Measurements from ENCODE around the gene BRD3OS. TPM values are rescaled to one million over a fixed set of nuclear protein-coding genes. Genes with fewer than 3 reads are reported as not detected.

Gene BRD3OS
- total and polyA plus RNA-seq, 2 of the 13 experiments (the other 11 are each of a cell fraction or from before 2014, with no cell fraction given) = 4.9 to 5.7 TPM

DNA sequence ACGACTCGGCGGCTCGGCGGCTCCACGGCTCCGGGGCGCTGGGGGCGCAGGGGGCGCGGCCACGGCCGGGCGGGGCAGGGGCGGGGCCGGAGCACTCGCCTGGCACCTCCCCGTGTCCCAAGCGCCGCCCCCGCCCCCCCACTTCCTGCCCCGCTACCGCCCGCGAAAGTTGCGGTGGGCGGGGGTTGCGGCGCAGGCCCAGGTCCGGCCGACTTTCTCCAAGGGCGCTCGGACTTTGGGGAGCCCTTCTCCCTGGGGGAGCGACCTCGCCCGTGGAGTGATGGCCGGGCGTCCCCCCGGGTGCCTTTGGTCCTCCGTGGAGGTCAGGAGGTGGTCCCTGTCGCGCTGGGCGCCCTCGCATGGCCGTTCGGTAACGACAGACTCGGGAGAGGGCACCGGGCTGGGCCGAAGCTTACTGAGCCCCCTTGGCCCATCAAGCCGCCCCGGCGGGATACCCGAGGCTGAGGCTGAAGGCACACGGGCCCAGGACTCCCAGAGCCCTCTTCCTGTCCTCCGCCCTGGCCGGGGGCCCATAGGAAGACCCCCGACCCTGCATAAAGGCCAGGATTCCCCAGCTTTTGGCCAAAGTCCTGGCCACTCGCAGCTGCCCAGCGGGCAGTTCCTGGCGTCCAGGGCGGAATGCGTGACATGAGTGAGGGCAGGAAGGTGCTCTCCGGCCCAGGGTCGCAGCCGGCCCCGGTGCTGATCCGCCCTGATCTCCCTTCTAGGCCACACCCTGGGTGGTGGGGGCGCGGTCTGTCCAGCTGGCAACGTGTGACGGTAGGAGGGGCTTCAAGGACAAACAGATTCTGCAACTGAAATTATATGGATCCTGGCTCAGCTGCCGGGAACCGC, 32.3 kb upstream of the BRD3OS start (continued):
- TF ChIP-seq, protein P1, sequence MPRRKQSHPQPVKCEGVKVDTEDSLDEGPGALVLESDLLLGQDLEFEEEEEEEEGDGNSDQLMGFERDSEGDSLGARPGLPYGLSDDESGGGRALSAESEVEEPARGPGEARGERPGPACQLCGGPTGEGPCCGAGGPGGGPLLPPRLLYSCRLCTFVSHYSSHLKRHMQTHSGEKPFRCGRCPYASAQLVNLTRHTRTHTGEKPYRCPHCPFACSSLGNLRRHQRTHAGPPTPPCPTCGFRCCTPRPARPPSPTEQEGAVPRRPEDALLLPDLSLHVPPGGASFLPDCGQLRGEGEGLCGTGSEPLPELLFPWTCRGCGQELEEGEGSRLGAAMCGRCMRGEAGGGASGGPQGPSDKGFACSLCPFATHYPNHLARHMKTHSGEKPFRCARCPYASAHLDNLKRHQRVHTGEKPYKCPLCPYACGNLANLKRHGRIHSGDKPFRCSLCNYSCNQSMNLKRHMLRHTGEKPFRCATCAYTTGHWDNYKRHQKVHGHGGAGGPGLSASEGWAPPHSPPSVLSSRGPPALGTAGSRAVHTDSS (CRISPR knock-in tag; conservative IDR thresholded peaks at IDR 0.05) = no peak
- TF ChIP-seq ZNF761 (CRISPR knock-in tag; conservative IDR thresholded peaks at IDR 0.05) (peak; percentile 54; the same call in 1 of the 2 replicates), ATF7-NPFF (CRISPR knock-in tag; IDR thresholded peaks at IDR 0.05; ENCODE audit: low read depth) (0 out of 2 replicates have a peak, but pooled peaks have one; percentile 52), ZNF660 (CRISPR knock-in tag; IDR thresholded peaks at IDR 0.05; ENCODE audit: borderline replicate concordance, low read depth) (0 out of 2 replicates have a peak, but pooled peaks have one; percentile 48), JUN (CRISPR knock-in tag; IDR thresholded peaks at IDR 0.05) (no peak), CBX2 (IDR thresholded peaks at IDR 0.05; ENCODE audit: low read depth, low read length) (no peak), CBX2 (CRISPR knock-in tag; IDR thresholded peaks at IDR 0.05; ENCODE audit: low read depth) (no peak), ISL2 (CRISPR knock-in tag; IDR thresholded peaks at IDR 0.05) (no peak; the same call in 1 of the 2 replicates), MXD1 (CRISPR knock-in tag; IDR thresholded peaks at IDR 0.05) (no peak; the same call in 1 of the 2 replicates), ZSCAN20 (CRISPR knock-in tag; IDR thresholded peaks at IDR 0.05; ENCODE audit: borderline replicate concordance) (no peak), ZNF18 (CRISPR knock-in tag; IDR thresholded peaks at IDR 0.05; ENCODE audit: insufficient replicate concordance) (peak; percentile 74), HMGXB4 (CRISPR knock-in tag; IDR thresholded peaks at IDR 0.05; ENCODE audit: borderline replicate concordance in 1 of 2, low read depth in 1 of 2) (peak; percentile 84 to 86; a peak in 3 of 4 replicates), NFE2L2 (IDR thresholded peaks at IDR 0.05; ENCODE audit: low read length) (no peak), TCF7 (IDR thresholded peaks at IDR 0.05; ENCODE audit: low read depth) (no peak), HOXA5 (CRISPR knock-in tag; IDR thresholded peaks at IDR 0.05) (no peak), SOX5 (CRISPR knock-in tag; IDR thresholded peaks at IDR 0.05; ENCODE audit: borderline replicate concordance) (no peak), ZNF567 (CRISPR knock-in tag; IDR thresholded peaks at IDR 0.05; ENCODE audit: borderline replicate concordance) (0 out of 2 replicates have a peak, but pooled peaks have one; percentile 36), FOSL1 (CRISPR knock-in tag; IDR thresholded peaks at IDR 0.05; ENCODE audit: borderline replicate concordance) (no peak), ARNT2 (CRISPR knock-in tag; IDR thresholded peaks at IDR 0.05; ENCODE audit: low read depth) (no peak), GPN1 (CRISPR knock-in tag; IDR thresholded peaks at IDR 0.05; ENCODE audit: borderline replicate concordance) (no peak), NCOA2 (CRISPR knock-in tag; IDR thresholded peaks at IDR 0.05) (no peak), ZNF329 (CRISPR knock-in tag; IDR thresholded peaks at IDR 0.05; ENCODE audit: low read depth) (no peak)
- TF ChIP-seq, protein P2, sequence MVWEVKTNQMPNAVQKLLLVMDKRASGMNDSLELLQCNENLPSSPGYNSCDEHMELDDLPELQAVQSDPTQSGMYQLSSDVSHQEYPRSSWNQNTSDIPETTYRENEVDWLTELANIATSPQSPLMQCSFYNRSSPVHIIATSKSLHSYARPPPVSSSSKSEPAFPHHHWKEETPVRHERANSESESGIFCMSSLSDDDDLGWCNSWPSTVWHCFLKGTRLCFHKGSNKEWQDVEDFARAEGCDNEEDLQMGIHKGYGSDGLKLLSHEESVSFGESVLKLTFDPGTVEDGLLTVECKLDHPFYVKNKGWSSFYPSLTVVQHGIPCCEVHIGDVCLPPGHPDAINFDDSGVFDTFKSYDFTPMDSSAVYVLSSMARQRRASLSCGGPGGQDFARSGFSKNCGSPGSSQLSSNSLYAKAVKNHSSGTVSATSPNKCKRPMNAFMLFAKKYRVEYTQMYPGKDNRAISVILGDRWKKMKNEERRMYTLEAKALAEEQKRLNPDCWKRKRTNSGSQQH (CRISPR knock-in tag; IDR thresholded peaks at IDR 0.05; ENCODE audit: low read depth) = no peak
